ENCODE data around the gene PLBD2.

PLBD2 gene

DNA sequence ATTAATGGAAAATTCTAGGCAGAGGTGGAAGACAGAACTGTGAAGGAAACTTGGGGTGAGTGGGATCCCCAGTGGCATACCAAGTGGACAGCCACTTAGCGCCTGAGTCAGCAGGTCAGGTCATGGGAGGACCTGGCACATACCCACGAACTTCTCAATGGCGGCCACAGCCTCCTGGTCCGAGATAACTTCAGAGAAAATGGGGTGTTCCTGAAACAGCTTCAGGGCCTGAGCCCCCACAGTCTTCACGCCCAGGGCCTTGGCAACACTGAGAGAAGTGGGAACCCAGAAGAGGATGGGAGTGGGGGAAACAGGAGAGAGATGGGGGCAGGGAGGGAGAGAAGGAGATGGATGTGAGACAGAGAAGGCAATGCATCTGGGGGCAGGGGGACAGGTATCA lies 35.4 kb downstream of the PLBD2 start:
- no peak for DNase-seq (ENCODE audit: low read depth, low spot score)

DNA sequence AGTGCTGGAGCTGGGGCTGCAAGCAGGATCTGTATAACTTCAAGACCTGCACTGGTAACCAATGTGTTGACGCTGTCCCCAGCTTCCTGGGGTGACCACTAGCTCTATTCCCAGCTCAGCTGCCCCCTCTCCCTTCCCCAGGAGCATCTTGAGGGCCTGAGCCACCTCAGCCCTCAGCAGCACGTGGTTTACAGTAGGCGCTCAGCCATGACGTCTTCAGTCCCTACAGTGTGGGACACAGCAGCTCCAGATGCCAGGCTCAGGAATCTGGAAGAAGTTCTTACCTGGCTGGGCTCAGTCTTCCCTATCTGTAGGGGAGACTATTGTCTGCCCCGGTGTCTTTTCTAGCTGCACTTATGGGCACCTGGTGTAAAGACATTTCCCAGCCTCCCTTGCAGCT lies 36.7 kb downstream of the PLBD2 start:
- no peak for DNase-seq (ENCODE audit: low read depth, low spot score)

DNA sequence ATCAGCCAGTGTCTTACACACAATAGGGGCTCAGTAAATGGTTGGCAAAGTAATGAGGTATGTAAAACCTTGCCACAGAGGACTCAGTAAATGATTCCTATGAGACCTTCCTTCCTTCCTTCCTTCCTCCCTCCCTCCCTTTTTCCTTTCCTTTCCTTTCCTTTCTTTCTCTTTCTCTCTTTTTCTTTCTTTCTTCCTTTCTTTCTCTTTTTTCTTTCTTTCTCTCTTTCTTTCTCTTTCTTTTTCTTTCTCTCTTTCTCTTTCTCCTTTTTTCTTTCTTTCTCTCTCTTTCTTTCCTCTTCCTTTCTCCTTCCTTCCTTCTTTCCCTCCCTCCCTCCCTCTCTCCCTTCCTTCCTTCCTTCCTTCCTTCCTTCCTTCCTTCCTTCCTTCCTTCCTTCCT lies 37.8 kb downstream of the PLBD2 start:
- no peak for DNase-seq (ENCODE audit: low read depth, low spot score)

DNA sequence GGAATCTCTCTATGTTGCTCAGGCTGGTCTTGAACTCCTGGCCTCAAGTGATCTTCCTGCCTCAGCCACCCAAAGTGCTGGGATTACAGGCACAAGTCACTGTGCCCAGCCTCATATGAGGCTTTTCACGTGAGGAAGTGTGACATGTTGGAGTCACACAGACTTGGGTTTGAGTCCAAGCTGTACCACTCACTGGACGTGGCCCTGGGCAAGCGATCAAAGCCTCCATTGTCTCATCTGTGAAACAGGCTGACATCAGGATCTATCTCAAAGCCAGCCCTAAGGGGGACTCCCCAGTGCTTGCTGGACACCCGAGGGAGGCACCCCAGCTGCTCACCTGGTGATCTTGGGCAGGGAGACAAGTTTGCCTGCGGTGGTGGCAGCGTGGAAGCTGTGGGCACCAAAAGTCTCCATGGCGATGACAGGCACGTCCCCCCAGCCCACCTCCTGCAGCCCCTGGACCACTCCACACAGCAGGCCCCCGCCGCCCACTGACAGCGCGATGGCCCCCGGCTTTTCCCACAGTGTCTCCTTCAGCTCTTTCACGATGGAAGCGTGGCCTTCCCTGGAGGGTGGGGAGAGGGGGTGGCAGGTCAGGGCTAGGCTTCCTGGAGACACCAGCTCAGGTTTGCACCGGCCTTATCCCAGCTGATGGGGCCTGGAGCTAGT lies 38.6 kb downstream of the PLBD2 start:
- DNase-seq (ENCODE audit: low read depth, low spot score), result no peak

DNA sequence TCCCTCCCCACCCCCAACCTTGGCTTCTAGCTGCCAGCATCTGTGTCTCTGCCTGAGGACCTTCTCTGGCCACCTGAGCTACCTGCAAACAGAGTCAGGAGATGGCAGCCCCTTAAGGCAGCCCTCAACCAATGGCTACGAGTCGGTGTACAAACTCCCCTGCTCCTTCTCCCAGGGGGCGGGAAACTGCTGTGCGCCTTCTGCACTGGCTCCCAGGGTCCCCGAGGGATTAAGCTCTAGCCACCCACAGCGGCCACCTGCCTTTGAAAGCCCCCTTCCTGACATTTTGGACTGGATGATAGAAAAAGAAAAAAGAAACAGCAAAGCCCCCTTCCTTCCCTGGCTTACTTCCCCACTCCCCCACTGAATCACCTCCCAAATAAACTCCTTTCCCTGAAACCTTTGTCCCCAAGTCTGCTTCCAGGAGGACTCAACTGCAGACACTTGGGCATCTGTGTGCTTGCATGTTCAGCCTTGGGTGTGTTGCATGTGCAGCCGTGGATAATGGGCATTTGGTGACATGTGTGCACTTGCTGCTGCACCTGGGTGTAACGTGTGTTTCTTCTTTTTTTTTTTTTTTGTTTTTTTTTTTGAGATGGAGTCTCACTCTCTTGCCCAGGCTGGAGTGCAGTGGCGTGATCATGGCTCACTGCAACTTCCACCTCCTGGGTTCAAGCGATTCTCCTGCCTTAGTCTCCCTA lies 39.3 kb downstream of the PLBD2 start:
- DNase-seq (ENCODE audit: low read depth, low spot score), result no peak

DNA sequence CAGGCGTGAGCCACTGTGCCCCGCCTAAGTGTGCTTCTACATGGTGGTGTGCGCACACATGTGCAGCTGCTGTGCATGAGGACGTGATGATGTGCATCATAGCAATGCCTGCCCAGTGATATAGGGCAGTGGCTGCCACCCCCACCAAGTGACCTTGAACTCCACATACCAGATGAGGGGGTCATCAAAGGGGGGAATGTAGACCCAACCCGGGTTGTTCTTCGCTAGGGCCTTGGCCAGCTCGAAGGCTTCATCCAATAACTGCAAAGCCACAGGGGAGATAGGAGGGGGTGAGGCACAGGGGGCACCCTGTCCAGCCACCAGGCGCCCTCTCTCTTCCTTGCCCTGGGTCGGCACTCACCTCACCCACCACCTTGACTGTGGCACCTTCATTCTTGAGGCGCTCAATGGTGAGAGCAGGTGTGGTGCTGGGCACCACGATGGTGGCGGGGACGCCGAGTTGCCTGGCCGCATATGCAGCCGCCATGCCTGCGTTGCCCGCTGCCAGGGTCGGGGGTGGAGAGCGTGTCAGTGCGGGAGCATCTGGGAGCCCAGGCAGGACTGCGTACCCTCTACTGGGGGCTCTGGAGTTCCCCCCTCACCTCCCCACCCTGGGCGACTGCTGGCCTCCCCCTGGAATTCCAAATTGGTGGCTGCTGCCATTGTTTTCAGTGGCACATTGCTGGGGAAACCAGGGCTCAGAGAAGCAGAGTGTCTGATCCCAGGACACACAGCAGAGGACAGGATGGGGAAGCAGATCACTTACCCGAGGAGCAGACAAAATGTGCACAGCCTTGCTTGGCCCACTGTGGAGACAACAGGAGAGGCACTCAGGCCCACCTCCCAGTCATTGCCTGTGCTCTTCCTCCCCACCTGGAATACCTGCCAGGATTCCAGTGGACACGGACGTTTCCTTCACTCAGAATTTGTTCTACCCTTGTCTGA lies 40.2 kb downstream of the PLBD2 start:
- no peak for DNase-seq (ENCODE audit: low read depth, low spot score)

DNA sequence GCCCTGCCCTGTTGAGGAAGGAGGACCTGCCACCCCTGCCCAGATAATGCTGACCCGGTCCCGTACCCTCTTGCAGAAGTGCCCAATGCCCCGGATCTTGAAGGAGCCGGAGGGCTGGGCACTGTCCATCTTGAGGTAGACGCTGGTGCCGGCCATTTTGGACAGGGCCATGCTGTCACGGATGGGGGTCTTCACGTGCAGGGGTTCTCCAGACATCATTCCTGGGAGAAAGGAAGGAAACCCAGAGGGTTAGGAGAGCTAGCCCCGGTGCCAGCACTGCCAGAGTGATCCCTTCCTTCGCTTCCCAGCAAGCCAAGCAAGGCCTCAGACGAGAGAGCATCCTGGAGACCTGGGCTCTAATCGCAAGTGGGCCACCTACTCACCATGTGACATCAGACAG lies 41.1 kb downstream of the PLBD2 start:
- no peak for DNase-seq (ENCODE audit: low read depth, low spot score)

DNA sequence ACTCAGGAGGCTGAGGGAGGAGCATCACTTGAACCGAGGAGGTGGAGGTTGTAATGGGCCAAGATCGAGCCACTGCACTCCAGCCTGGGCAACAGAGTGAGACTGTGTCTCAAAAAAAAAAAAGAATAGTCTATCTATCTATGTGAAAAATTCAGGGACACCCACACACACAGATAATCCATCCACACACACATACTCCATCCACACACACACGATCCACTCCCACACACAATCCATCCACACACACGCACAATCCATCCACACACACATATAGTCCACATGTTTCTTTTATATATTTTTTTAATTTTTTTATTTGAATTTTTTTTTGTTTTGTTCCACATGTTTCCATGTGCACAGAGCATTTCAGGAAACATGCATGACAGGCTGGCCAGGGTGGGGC lies 42.0 kb downstream of the PLBD2 start:
- no peak for DNase-seq (ENCODE audit: low read depth, low spot score)

DNA sequence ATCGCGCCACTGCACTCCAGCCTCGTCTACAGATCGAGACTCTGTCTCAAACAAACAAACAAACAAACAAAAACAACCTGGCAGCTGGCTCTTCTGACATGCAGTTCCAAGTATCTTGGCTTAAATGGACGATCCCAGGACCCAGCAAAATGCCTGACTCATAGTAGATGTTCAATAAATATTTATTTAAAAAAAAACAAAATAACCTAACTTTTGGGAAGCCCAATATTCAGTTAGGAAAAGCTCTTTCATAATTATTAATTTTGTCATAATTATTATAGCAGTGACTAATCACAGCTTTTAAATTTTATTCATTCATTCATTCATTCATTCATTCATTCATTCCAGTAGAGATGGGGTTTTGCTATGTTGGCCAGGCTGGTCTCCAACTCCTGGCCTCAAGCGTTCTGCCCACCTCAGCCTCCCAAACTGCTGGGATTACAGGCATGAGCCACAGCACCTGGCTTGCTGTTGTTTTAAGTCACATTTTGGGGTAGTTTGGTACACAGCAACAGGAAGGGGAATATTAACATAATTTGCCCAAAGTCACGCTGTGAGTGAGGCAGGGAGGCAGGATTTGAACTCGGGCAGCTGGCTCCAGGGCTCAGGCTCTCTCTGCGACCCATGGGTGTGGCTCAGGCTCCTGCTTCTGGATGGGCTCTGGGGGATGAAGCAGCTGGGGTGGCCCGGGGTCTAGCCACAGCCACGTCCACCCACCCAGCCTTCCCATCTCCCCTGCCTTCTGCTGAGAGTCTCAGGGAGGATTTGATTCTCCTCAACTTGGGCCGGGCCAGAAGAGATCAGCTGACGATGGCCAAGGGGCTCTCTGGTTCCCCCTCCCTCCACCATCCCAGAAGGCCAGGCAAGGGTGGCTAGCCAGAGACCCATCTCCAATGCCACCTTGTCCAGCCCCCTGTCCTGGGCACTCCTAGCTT lies 42.9 kb downstream of the PLBD2 start:
- DNase-seq (ENCODE audit: low read depth, low spot score), result no peak

DNA sequence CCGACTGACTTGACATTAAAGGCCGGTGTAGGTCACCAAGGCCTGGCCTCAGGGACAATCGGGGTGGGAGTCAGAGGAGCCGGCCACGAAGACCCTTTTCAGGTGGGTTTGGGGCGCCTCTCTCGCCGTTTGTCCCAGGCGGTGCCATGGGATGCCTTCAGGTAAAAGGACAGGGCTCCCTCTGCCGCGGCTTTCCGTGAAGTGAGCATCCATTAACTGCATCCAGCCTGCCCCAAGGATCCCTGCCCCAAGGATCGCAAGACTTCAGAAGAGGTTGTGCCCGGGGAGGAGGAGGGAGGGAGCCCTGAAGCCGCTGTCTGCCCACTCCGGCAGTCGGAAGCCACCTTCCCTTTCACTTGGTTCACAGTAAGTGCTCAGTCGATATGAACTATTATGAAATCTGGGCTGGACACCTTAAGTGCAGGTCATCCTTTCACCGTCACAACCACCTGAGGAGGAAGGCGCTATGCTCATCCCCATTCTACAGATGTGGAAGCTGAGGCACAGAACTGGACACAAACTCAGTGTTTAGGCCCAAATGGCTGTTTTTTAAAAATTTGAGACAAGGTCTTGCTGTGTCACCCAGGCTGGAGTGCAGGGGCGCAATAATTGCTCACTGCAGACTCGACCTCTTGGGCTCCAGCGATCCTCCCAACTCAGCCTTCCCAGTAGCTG lies 44.3 kb downstream of the PLBD2 start:
- DNase-seq (ENCODE audit: low read depth, low spot score), result no peak

DNA sequence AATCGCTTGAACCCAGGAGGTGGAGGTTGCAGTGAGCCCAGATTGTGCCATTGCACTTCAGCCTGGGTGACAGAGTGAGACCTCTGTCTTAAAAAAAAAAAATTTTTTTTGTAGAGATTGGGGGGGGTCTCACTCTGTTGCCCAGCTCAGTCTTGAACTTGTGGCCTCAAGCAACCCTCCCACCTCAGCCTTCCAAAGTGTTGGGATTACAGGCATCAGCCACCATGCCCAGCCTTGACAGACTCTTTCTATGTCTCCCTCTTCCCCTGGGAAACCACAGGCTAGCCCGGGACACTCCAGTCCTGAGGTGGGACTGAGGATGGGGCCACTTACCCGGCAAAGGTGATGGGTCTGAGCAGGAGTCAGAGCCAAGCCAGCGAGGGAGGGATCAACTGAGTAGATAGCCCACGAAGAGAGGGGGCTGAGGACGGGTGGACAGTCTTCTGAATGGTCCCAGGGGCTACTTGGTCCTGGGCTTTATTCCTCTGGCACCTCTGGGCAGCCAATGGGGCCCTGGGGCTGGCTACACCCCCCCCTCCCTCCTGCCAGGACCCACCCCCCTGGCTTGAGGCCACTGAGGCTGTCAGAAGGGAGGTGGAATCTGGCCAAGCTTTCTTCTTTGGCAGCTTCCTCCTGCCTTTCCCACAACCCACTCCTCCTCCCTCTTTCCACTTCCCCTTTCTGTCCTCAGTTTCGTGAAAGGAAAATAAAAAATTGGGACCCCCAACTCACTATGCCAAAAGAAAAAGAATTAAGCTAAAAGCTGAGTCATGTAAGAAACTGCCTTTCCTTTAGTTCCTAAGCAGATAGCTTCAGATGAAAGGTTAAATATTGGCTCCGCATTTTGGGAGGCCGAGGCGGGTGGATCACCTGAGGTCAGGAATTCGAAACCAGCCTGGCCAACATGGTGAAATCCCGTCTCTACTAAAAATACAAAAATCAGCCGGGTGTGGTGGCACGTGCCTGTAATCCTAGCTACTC lies 45.3 kb downstream of the PLBD2 start, which contains the start of gene SDS:
Gene SDS, minus strand, starts transcription at position 453 of the 981 bp plus-strand sequence. CDS start 4,179 bp downstream, outside the sequence.
- no peak for DNase-seq (ENCODE audit: low read depth, low spot score)

DNA sequence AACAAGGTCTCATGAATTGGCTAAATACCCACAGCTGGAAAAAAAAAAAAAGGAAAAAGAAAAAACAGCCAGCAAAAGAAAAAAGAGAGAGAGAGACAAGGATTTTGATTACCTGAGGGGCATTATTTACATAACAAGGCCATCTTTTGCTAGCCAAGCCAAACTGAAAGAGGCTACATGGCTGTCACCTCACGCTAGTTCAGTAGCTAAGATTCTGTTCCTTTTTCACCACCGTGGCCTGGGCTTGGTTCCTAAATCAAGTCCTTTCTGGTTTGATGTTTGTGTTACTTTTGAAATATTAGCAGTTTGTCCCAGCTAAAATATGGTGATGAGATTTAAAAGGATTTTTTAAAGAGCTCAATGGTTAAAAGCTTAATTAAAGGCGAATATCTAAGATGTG lies 47.3 kb downstream of the PLBD2 start:
- DNase-seq (ENCODE audit: low read depth, low spot score), result no peak

DNA sequence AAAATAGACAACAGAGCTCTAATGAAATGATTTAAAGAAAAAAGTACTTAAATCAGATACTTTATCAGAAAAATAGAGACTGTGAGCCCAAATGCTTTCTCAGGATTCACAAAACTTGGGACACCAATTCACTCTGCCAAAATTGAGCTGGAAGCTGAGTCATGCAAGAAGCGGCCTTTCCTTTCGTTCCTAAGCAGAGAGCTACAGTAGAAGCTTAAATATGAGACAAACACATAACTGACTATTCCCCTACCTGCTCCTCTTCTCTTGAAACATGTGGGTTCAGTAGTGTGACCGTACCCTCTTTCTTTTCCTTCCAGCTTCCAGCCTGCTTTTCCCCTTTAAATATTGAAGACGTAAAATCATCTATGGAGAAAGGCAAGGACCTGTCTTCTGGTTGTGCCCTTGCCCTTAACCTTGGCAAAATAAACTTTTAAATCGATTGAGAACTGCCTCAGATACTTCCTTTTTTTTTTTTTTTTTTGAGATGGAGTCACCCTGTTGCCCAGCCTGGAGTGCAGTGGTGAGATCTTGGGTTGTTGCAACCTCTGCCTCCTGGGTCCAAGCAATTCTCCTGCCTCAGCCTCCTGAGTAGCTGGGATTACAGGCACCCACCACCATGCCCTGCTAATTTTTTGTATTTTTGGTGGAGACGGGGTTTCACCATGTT lies 49.7 kb downstream of the PLBD2 start:
- DNase-seq (ENCODE audit: low read depth, low spot score), result no peak

DNA sequence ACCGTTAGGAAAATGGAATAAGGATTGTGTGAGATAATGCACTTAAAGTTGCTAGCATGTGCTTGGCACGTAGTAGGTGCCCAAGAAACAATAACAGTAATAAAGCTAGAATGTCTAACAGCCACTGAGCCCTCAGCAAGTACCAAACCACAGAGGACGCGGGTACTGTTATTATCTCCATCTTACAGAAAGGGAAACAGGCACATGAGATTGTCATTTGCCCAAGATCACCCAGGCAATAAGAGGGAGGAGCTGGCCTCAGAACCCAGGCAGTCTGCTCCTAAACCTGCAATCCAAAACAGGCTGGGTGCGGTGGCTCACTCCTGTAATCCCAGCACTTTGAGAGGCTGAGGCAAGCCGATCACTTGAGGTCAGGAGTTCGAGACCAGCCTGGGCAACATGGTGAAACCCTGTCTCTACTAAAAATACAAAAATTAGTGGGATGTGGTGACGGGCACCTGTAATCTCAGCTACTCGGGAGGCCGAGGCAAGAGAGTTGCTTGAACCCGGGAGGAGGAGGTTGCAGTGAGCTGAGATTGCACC lies 50.4 kb downstream of the PLBD2 start:
- no peak for DNase-seq (ENCODE audit: low read depth, low spot score)

DNA sequence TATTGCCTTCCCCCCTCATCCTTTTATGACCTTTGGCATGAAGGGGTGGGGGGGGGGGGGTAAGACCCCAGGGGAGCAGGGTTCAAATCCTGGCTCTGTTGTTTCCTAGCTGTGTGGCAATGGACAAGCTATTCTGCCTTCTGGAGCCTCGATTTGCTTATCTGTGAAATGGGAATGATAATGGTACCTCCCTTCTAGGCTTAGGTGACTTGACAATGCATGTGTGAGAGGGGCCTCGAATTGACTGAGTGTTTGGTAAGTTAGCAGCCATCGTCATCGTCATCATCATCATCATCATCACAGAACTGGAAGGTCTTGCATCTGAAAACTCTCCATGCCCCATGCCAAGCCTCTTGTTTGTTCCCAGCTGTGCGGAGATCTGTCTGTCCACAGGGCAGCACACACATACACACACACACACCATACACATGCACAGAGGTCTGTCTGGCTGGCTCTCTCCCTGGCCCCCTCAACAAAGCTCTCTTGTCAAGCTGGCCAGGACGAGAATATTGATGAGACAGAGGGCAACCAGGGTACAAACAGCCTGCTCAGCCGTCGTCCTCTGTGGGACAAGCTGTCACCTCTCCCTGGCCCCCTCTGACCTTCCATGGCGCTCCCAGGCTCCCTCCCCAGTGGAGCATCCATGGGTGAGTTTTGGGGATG lies 51.2 kb downstream of the PLBD2 start:
- DNase-seq (ENCODE audit: low read depth, low spot score), result no peak

DNA sequence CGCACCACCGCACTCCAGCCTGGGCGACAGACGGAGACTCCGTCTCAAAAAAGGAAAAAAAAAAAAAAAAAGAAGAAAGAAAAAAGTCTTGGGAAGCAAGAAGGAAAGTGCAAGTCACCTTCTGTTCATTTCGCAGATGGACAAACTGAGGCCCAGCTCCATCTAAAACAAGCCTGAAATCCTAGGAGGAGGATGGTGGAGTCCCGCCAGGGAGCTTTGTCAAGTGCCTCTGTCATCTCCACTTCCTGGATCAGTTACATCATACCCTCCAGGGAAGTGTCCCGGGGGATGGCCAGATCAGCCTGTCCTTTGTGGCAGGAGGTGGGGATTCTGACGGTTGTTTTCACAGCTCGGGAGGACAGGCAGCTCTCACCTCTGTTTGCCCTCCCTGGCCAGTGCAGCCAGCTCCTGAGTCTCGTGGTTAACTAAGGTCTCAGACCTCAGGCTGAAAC lies 55.1 kb downstream of the PLBD2 start:
- no peak for DNase-seq (ENCODE audit: low read depth, low spot score)

DNA sequence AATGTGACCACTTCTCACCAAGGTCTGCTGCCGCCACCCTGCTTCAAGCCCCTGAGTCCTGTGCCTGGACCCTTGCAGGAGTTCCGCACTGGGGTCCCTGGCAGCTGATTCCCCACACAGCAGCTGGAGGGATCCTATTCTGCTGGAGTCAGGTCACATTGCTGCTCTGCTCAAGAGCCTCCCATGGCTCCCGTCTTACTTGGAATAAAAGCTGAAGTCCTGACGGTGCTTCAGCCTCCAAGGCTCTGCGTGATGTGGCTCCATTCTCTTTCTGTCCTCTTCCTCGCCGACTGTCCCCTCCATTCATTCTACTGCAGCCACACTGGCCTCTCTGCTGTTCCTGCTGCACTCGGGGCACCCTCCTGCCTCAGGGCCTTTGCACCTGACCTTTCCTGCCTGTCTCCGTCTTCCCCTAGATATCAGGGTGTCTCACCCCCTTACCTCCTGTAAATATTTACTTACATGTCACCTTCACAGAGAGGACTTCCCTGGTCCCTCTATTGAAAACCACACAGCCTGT lies 56.2 kb downstream of the PLBD2 start:
- DNase-seq (ENCODE audit: low read depth, low spot score), result no peak

All from smooth muscle cell of the brain vasculature (primary cell).